HL-60 (cell line): ENCODE results near the gene ADAMTS4.

Experiments used
- DNase-seq, 2 experiments: peaks; one replicate each; pipeline ENCODE4 v3.0.0-alpha.2; 2010 to 2020; ENCODE audit warnings: low read depth in 1 of 2, low spot score in 1 of 2
- H3K27ac ChIP-seq: fragments of 250-450 bp; sonication (Bioruptor Pico); replicated peaks from 2 replicates; pipeline ENCODE4 v1.5.1; 2020; ENCODE audit warnings: mild to moderate bottlenecking, moderate library complexity
- H3K27me3 ChIP-seq: fragments of 250-450 bp; sonication (Bioruptor Pico); 2 replicates; pipeline ENCODE4 v1.5.1; 2021; ENCODE audit warnings: mild to moderate bottlenecking, moderate library complexity; ENCODE audit not compliant: insufficient read depth, poor library complexity, severe bottlenecking
- H3K4me3 ChIP-seq: replicated peaks from 2 replicates; pipeline ENCODE4 v1.5.1; 2011; ENCODE audit warnings: mild to moderate bottlenecking, control low read depth, low read length; ENCODE audit not compliant: insufficient read depth
- GABPA ChIP-seq: IDR thresholded peaks from 2 replicates; pipeline ENCODE4 v1.6.1; 2012; ENCODE audit warnings: low read depth
- POLR2AphosphoS5 ChIP-seq: IDR thresholded peaks from 2 replicates; pipeline ENCODE4 v1.6.1; 2012; ENCODE audit warnings: low read depth
- REST ChIP-seq: IDR thresholded peaks from 2 replicates; pipeline ENCODE4 v1.6.1; 2012; ENCODE audit warnings: low read depth; ENCODE audit not compliant: insufficient replicate concordance
- SPI1 ChIP-seq: IDR thresholded peaks from 2 replicates; pipeline ENCODE4 v1.6.1; 2012; ENCODE audit warnings: low read depth, mild to moderate bottlenecking, borderline replicate concordance
- TF ChIP-seq, protein P1 (sequence below): IDR thresholded peaks from one replicate; pipeline ENCODE4 v1.5.1; 2011; ENCODE audit warnings: low read length, control low read depth, inconsistent platforms; ENCODE audit not compliant: insufficient read depth

Gene ADAMTS4

DNA sequence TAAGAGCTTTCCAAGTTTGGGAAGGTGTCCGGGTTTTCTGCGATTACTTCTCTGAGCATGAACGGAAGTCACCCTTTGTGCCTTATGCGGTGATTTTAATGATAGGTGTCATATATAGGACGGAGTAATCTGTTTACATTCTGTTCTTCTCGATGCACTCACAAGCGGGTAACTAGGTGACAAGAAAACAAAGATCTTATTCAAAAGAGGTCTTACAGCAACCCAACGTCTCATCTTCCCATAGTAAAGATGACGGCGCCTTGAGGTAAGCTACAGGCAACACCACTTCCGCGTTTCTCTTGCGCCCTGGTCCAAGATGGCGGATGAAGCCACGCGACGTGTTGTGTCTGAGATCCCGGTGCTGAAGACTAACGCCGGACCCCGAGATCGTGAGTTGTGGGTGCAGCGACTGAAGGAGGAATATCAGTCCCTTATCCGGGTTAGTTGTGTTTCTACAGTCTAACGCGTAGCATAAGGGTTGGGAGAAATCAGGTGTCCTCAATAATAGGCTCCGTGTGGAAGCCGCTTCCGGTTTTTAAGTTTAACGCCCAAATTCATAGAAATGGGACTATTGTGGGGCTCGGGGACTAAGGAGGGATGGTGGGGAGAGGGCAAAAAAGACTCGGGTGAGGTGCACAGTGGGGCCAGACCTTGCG, 45.0 kb downstream of the ADAMTS4 start, which contains the start of gene UFC1:
Gene UFC1, plus strand, starts transcription at position 297 of the 656 bp plus-strand sequence. Its CDS starts 20 bp downstream, at position 317.
- no peaks in the 10 kb centered on the region for H3K27me3 ChIP-seq

DNA sequence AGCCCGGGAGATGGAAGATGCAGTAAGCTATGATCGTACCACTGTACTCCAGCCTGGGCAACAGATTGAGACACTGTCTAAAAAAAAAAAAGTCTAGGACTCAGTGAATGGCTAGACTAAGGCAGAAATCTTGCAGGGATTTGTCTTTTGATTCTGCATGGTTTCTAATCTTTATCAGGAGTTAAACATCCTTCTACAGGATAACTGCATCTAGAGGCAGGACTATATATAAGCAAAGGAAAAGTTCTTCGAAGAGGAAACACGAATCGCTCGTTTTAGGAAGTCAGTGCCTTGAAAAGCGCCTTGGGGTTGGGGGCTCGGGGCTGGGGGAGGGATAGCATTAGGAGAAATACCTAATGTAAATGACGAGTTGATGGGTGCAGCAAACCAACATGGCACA, 45.7 kb downstream of the ADAMTS4 start:
- H3K4me3 ChIP-seq: peak overlapping the region; percentile 87
- TF ChIP-seq SPI1: no peak
- TF ChIP-seq, protein P1, sequence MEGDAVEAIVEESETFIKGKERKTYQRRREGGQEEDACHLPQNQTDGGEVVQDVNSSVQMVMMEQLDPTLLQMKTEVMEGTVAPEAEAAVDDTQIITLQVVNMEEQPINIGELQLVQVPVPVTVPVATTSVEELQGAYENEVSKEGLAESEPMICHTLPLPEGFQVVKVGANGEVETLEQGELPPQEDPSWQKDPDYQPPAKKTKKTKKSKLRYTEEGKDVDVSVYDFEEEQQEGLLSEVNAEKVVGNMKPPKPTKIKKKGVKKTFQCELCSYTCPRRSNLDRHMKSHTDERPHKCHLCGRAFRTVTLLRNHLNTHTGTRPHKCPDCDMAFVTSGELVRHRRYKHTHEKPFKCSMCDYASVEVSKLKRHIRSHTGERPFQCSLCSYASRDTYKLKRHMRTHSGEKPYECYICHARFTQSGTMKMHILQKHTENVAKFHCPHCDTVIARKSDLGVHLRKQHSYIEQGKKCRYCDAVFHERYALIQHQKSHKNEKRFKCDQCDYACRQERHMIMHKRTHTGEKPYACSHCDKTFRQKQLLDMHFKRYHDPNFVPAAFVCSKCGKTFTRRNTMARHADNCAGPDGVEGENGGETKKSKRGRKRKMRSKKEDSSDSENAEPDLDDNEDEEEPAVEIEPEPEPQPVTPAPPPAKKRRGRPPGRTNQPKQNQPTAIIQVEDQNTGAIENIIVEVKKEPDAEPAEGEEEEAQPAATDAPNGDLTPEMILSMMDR: no peak
- no peak for TF ChIP-seq REST
- no peak for TF ChIP-seq GABPA
- TF ChIP-seq POLR2AphosphoS5: no peak
- no peaks in the 10 kb centered on the region for H3K27me3 ChIP-seq
- DNase-seq: no peak
- H3K27ac ChIP-seq: peak overlapping the region; percentile 99

More for the DNA sequence above, 45.0 kb downstream of the ADAMTS4 start, which contains the start of gene UFC1:
- DNase-seq: peak; percentile 77 to 88
- TF ChIP-seq REST: peak; percentile 82
- peak; percentile 97 for TF ChIP-seq GABPA
- TF ChIP-seq, protein P1: no peak
- peak; percentile 96 for TF ChIP-seq POLR2AphosphoS5
- peak; percentile 86 for TF ChIP-seq SPI1
- Histone ChIP-seq H3K27ac (peak within 1 kb of the TSS; percentile 99), H3K4me3 (peak within 1 kb of the TSS; percentile 87)

GRCh38 chr1:161145832-161146231, 53.0 kb downstream of the ADAMTS4 start:
- H3K27ac ChIP-seq: no peak overlapping the region
- no peak for TF ChIP-seq GABPA
- no peak for DNase-seq
- no peak overlapping the region for H3K4me3 ChIP-seq
- no peaks in the 10 kb centered on the region for H3K27me3 ChIP-seq

GRCh38 chr1:161140755-161141400, 58.0 kb downstream of the ADAMTS4 start:
- H3K4me3 ChIP-seq: no peak overlapping the region
- TF ChIP-seq REST (no peak), SPI1 (no peak), GABPA (no peak), POLR2AphosphoS5 (no peak)
- no peak for DNase-seq
- H3K27me3 ChIP-seq: no peaks in the 10 kb centered on the region
- H3K27ac ChIP-seq: no peak overlapping the region
